HepG2 (cell line): ENCODE measurements around the gene ASB16. TPM values are rescaled to one million over a fixed set of nuclear protein-coding genes. Genes with fewer than 3 reads are reported as not detected.

ENCODE experiments used
- CEBPG ChIP-seq: IDR thresholded peaks from 2 replicates; pipeline ENCODE4 v1.6.1; 2016
- HNRNPLL ChIP-seq: fragments of 200-400 bp; formaldehyde crosslinking; IDR thresholded peaks from 2 replicates; pipeline ENCODE4 v1.6.1; 2017; ENCODE audit warnings: mild to moderate bottlenecking, low read depth, low read length; ENCODE audit not compliant: poor library complexity, severe bottlenecking
- KDM4B ChIP-seq: sonication (generic); formaldehyde crosslinking; IDR thresholded peaks from 2 replicates; pipeline ENCODE4 v1.4.0; 2020; ENCODE audit warnings: missing genetic modification reagents
- KLF16 ChIP-seq, 2 experiments: sonication (generic) in 1 of 2; formaldehyde crosslinking in 1 of 2; IDR thresholded peaks; 2 replicates each; pipeline versions ENCODE4 v1.6.1 to v1.8.0; 2016 to 2023; ENCODE audit warnings: missing genetic modification reagents in 2 of 2, missing compliant biosample characterization in 1 of 2
- MAFG ChIP-seq: sonication (generic); formaldehyde crosslinking; IDR thresholded peaks from 2 replicates; pipeline ENCODE4 v1.5.1; 2020; ENCODE audit warnings: mild to moderate bottlenecking, missing genetic modification reagents
- SIN3B ChIP-seq: fragments of 150-350 bp; IDR thresholded peaks from 2 replicates; pipeline ENCODE4 v1.6.1; 2014; ENCODE audit warnings: low read length
- TBX2 ChIP-seq: sonication (generic); formaldehyde crosslinking; IDR thresholded peaks from 2 replicates; pipeline ENCODE4 v1.5.0; 2020; ENCODE audit warnings: missing genetic modification reagents, mild to moderate bottlenecking, borderline replicate concordance
- ZNF350 ChIP-seq: sonication (generic); formaldehyde crosslinking; IDR thresholded peaks from 2 replicates; pipeline ENCODE4 v1.4.0; 2020; ENCODE audit warnings: mild to moderate bottlenecking, low read depth, missing genetic modification reagents, borderline replicate concordance
- polyA plus RNA-seq, 8 experiments: library from polyadenylated mRNA; depleted of rRNA in 3 of 8; stranded (reverse) in 7 of 8; unstranded in 1 of 8; fragments of >200 nt; fragmentation: Illumina TruSeq in 4 of 8; extraction: Trizol in 4 of 8; gene quantifications; 2 replicates each; pipeline versions ENCODE4 v1.2.1 to v1.2.3, GENCODE V29; 2011 to 2016; ENCODE audit warnings: low read depth in 4 of 8, missing spikeins in 1 of 8, mixed read lengths in 1 of 8; ENCODE audit not compliant: insufficient read depth in 1 of 8
- total RNA-seq, 5 experiments: library from RNA; depleted of rRNA; stranded (reverse); fragments of >200 nt; fragmentation: Illumina TruSeq; extraction: Trizol; gene quantifications; 2 replicates each; pipeline ENCODE4 v1.2.3, GENCODE V29; 2016; ENCODE audit warnings: low read depth in 1 of 5
- TF ChIP-seq, protein P1 (sequence below): sonication (generic); formaldehyde crosslinking; IDR thresholded peaks from 2 replicates; pipeline ENCODE4 v1.8.0; 2022; ENCODE audit warnings: missing genetic modification reagents, mild to moderate bottlenecking, borderline replicate concordance
- TF ChIP-seq, protein P2 (sequence below): IDR thresholded peaks from 2 replicates; pipeline ENCODE4 v1.4.0; 2020; ENCODE audit warnings: mild to moderate bottlenecking, missing genetic modification reagents
- TF ChIP-seq, protein P3 (sequence below): sonication (generic); formaldehyde crosslinking; IDR thresholded peaks from 2 replicates; pipeline ENCODE4 v1.4.0; 2020; ENCODE audit warnings: mild to moderate bottlenecking, missing genetic modification reagents
- TF ChIP-seq, protein P4 (sequence below): fragments of 450-650 bp; IDR thresholded peaks from 2 replicates; pipeline ENCODE4 v1.6.1; 2016
- TF ChIP-seq, protein P5 (sequence below): sonication (generic); formaldehyde crosslinking; IDR thresholded peaks from 2 replicates; pipeline ENCODE4 v1.4.0; 2020; ENCODE audit warnings: missing genetic modification reagents
- TF ChIP-seq, protein P6 (sequence below): sonication (generic); formaldehyde crosslinking; IDR thresholded peaks from 2 replicates; pipeline ENCODE4 v1.4.0; 2020; ENCODE audit warnings: missing genetic modification reagents, borderline replicate concordance

Gene ASB16
- total and polyA plus RNA-seq, 2 of the 13 experiments (the other 11 are each of a cell fraction or from before 2014, with no cell fraction given), result 0.07 TPM; not detected in 1

DNA sequence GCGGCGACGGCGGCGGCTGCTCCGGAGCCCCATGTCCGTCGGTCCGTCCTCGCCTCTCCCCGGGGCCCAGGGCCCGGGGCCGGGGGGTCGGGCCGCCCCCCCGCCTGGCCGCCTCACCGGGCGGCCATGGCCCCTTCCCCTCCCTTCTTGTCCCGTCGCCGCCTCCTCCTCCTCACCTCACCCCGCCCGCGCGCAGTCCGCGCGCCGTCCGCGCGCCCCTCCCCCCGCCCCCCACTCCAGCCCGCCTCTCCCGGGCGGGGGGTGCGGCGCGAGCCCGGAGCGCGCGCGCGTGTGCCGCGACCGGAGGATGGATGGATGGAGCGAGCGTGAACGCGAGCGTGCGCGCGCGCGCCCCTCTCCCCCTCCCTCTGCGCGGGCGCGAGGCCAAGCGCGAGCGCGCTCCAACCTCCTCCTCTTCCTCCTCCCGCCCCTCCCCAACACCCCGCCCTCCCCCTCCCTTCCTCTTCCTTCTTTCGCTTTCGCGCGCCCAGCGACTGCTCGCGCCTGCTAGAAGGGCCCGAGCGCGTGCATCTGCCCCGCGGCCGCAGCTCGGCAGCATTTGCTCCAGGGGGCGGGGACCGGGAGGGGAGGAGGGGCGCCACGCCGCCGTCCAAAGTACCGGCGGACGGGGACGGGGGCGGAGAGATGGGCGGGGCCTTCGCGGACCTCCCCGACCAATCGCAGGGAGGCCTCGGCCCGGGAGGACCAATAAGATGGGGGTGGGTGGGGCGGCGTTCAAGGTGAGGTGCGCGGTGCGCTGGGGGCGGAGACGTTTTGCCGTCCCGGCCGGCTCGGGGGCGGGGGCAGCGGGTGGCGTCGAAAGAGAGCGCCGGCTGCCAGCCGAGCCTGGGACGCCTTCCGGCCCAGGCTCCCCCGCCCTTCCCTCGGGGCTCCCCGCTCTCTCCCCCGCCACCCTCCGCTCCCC lies 29.3 kb downstream of the ASB16 start, which contains the start of gene ATXN7L3 (continued):
- TF ChIP-seq HNRNPLL (peak; percentile 90), MAFG (CRISPR knock-in tag) (no peak), KDM4B (CRISPR knock-in tag) (peak; percentile 56; the same call in 1 of the 2 replicates), KLF16 (CRISPR knock-in tag; IDR thresholded peaks at IDR 0.05) (peak in 1 of 2 experiments; percentile 80; a peak in 1 of 4 replicates), ZNF350 (CRISPR knock-in tag) (no peak), SIN3B (no peak), CEBPG (CRISPR knock-in tag) (0 out of 2 replicates have a peak, but pooled peaks have one; percentile 3), TBX2 (CRISPR knock-in tag) (0 out of 2 replicates have a peak, but pooled peaks have one; percentile 35)
- TF ChIP-seq, protein P1, sequence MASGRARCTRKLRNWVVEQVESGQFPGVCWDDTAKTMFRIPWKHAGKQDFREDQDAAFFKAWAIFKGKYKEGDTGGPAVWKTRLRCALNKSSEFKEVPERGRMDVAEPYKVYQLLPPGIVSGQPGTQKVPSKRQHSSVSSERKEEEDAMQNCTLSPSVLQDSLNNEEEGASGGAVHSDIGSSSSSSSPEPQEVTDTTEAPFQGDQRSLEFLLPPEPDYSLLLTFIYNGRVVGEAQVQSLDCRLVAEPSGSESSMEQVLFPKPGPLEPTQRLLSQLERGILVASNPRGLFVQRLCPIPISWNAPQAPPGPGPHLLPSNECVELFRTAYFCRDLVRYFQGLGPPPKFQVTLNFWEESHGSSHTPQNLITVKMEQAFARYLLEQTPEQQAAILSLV, result peak; percentile 19; the same call in 1 of the 2 replicates
- TF ChIP-seq, protein P2, sequence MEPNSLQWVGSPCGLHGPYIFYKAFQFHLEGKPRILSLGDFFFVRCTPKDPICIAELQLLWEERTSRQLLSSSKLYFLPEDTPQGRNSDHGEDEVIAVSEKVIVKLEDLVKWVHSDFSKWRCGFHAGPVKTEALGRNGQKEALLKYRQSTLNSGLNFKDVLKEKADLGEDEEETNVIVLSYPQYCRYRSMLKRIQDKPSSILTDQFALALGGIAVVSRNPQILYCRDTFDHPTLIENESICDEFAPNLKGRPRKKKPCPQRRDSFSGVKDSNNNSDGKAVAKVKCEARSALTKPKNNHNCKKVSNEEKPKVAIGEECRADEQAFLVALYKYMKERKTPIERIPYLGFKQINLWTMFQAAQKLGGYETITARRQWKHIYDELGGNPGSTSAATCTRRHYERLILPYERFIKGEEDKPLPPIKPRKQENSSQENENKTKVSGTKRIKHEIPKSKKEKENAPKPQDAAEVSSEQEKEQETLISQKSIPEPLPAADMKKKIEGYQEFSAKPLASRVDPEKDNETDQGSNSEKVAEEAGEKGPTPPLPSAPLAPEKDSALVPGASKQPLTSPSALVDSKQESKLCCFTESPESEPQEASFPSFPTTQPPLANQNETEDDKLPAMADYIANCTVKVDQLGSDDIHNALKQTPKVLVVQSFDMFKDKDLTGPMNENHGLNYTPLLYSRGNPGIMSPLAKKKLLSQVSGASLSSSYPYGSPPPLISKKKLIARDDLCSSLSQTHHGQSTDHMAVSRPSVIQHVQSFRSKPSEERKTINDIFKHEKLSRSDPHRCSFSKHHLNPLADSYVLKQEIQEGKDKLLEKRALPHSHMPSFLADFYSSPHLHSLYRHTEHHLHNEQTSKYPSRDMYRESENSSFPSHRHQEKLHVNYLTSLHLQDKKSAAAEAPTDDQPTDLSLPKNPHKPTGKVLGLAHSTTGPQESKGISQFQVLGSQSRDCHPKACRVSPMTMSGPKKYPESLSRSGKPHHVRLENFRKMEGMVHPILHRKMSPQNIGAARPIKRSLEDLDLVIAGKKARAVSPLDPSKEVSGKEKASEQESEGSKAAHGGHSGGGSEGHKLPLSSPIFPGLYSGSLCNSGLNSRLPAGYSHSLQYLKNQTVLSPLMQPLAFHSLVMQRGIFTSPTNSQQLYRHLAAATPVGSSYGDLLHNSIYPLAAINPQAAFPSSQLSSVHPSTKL (CRISPR knock-in tag), result no peak
- TF ChIP-seq, protein P3, sequence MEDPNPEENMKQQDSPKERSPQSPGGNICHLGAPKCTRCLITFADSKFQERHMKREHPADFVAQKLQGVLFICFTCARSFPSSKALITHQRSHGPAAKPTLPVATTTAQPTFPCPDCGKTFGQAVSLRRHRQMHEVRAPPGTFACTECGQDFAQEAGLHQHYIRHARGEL (CRISPR knock-in tag), result no peak
- TF ChIP-seq, protein P4, sequence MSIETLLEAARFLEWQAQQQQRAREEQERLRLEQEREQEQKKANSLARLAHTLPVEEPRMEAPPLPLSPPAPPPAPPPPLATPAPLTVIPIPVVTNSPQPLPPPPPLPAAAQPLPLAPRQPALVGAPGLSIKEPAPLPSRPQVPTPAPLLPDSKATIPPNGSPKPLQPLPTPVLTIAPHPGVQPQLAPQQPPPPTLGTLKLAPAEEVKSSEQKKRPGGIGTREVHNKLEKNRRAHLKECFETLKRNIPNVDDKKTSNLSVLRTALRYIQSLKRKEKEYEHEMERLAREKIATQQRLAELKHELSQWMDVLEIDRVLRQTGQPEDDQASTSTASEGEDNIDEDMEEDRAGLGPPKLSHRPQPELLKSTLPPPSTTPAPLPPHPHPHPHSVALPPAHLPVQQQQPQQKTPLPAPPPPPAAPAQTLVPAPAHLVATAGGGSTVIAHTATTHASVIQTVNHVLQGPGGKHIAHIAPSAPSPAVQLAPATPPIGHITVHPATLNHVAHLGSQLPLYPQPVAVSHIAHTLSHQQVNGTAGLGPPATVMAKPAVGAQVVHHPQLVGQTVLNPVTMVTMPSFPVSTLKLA, result peak; percentile 25; the same call in 1 of the 2 replicates
- TF ChIP-seq, protein P5, sequence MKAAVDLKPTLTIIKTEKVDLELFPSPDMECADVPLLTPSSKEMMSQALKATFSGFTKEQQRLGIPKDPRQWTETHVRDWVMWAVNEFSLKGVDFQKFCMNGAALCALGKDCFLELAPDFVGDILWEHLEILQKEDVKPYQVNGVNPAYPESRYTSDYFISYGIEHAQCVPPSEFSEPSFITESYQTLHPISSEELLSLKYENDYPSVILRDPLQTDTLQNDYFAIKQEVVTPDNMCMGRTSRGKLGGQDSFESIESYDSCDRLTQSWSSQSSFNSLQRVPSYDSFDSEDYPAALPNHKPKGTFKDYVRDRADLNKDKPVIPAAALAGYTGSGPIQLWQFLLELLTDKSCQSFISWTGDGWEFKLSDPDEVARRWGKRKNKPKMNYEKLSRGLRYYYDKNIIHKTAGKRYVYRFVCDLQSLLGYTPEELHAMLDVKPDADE, result peak; percentile 76; the same call in 1 of the 2 replicates
- TF ChIP-seq, protein P6, sequence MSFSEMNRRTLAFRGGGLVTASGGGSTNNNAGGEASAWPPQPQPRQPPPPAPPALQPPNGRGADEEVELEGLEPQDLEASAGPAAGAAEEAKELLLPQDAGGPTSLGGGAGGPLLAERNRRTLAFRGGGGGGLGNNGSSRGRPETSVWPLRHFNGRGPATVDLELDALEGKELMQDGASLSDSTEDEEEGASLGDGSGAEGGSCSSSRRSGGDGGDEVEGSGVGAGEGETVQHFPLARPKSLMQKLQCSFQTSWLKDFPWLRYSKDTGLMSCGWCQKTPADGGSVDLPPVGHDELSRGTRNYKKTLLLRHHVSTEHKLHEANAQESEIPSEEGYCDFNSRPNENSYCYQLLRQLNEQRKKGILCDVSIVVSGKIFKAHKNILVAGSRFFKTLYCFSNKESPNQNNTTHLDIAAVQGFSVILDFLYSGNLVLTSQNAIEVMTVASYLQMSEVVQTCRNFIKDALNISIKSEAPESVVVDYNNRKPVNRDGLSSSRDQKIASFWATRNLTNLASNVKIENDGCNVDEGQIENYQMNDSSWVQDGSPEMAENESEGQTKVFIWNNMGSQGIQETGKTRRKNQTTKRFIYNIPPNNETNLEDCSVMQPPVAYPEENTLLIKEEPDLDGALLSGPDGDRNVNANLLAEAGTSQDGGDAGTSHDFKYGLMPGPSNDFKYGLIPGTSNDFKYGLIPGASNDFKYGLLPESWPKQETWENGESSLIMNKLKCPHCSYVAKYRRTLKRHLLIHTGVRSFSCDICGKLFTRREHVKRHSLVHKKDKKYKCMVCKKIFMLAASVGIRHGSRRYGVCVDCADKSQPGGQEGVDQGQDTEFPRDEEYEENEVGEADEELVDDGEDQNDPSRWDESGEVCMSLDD, result peak; percentile 61; the same call in 1 of the 2 replicates
